ENCODE results near the gene MYADML2. TPM values are rescaled to one million over a fixed set of nuclear protein-coding genes. Genes with fewer than 3 reads are reported as not detected.
A peak's percentile ranks its signal among the peaks of the same experiment; 100 is the strongest.

The MYADML2 gene
- total and polyA plus RNA-seq, 8 donors = not detected

DNA sequence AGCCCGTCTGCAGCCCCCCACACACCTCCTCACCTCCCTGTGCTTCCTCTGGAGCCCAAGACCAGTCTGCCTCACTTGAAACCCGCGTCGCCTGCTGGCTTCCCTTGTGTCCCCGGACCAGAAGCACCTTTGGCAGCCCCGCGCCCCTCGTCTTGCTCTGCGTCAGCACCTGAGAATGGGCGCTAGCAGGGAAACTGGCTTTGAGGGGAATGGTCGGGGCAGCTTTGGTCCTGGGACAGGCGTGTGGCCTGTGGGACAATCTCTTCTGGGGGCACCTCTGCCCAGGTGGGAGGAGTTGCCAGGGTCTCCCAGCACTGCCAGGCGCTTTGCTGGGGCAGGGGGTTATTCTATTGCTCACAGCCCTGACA lies 15.9 kb downstream of the MYADML2 start:
- 57 to 70% (median 65%) methylated on average over 11 to 13 of the region's 13 CpGs for WGBS, 5 donors
- TF ChIP-seq, protein P1, sequence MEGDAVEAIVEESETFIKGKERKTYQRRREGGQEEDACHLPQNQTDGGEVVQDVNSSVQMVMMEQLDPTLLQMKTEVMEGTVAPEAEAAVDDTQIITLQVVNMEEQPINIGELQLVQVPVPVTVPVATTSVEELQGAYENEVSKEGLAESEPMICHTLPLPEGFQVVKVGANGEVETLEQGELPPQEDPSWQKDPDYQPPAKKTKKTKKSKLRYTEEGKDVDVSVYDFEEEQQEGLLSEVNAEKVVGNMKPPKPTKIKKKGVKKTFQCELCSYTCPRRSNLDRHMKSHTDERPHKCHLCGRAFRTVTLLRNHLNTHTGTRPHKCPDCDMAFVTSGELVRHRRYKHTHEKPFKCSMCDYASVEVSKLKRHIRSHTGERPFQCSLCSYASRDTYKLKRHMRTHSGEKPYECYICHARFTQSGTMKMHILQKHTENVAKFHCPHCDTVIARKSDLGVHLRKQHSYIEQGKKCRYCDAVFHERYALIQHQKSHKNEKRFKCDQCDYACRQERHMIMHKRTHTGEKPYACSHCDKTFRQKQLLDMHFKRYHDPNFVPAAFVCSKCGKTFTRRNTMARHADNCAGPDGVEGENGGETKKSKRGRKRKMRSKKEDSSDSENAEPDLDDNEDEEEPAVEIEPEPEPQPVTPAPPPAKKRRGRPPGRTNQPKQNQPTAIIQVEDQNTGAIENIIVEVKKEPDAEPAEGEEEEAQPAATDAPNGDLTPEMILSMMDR (IDR thresholded peaks at IDR 0.05) = no peak
- TF ChIP-seq EP300 (IDR thresholded peaks at IDR 0.05) (no peak), POLR2AphosphoS5 (IDR thresholded peaks at IDR 0.05) (no peak), POLR2A (IDR thresholded peaks at IDR 0.05) (no peak)
- H3K4me1 ChIP-seq = peaks cover 14 to 37% (median 25%) of the 10 kb centered on the region in 4 donors
- peaks cover 0 to 39% (median 6%) of the 10 kb centered on the region in 3 donors for H3K27me3 ChIP-seq
- DNase-seq = no peak
- intact Hi-C loops (cut with DNase I; ENCODE audit: low total_unique reads) = no loop called here
- H3K4me3 ChIP-seq = no peak overlapping the region
- H3K9me3 ChIP-seq = no peaks in the 10 kb centered on the region
- no peak overlapping the region for H3K27ac ChIP-seq
- peaks cover 0 to 8% (median 2%) of the 10 kb centered on the region in 4 donors for H3K36me3 ChIP-seq

DNA sequence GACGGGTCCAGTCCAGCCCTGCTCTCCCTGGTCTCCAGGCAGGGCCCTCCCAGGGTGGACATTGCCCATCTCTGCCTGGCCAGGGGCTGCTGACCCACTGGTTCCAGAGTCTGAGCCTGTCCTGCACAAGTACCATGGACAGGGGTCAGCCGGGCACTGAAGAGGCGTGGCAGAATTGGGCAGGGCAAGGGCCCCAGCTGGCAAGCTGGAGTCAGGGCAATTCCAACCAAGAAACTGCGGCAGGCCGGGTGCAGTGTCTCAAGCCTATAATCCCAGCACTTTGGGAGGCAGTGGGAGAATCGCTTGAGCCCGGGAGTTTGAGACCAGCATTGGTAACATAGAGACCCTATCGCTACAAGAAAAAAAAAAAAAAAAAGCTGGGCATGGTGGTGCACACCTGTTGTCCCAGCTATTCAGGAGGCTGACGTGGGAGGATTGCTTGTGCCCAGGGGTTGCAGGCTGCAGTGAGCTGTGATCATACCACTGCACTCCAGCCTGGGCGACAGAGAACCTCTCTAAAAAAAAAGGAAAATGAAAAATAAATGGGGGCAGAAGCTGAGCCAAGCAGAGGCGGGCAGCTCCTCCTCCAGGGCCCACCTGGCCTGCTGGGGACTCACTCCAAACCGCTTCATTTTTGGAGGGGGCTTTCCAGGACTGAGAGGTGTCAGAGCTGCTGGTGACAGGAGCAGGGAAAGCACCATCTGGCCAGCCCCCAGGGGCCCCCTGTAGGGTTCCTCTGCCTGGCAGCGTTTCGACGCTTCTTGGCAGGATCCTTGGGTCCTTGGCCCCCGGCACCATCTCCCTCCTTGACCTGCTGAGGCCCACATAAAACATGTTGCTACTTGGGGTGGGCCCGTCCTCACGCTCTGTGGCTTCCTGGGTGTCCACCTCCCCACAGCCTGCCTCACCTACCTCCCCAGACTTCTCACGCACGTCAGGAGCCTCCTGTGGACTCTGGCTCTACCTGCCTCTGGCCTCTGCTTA lies 16.6 kb downstream of the MYADML2 start:
- Histone ChIP-seq H3K9me3 (no peaks in the 10 kb centered on the region), H3K27ac (no peak overlapping the region), H3K4me3 (no peak overlapping the region), H3K4me1 (peaks cover 22 to 37% (median 27%) of the 10 kb centered on the region in 4 donors), H3K27me3 (peaks cover 0 to 39% (median 6%) of the 10 kb centered on the region in 3 donors), H3K36me3 (peaks cover 0 to 8% (median 2%) of the 10 kb centered on the region in 4 donors)
- WGBS, 5 donors = 55 to 73% (median 67%) methylated on average over 17 to 20 of the region's 20 CpGs
- no peak for DNase-seq
- intact Hi-C loops (cut with DNase I; ENCODE audit: low total_unique reads) = no loop called here
- TF ChIP-seq POLR2AphosphoS5 (IDR thresholded peaks at IDR 0.05) = no peak
- no peak for TF ChIP-seq EP300 (IDR thresholded peaks at IDR 0.05)
- TF ChIP-seq POLR2A (IDR thresholded peaks at IDR 0.05) = no peak
- TF ChIP-seq, protein P1 (IDR thresholded peaks at IDR 0.05) = no peak

DNA sequence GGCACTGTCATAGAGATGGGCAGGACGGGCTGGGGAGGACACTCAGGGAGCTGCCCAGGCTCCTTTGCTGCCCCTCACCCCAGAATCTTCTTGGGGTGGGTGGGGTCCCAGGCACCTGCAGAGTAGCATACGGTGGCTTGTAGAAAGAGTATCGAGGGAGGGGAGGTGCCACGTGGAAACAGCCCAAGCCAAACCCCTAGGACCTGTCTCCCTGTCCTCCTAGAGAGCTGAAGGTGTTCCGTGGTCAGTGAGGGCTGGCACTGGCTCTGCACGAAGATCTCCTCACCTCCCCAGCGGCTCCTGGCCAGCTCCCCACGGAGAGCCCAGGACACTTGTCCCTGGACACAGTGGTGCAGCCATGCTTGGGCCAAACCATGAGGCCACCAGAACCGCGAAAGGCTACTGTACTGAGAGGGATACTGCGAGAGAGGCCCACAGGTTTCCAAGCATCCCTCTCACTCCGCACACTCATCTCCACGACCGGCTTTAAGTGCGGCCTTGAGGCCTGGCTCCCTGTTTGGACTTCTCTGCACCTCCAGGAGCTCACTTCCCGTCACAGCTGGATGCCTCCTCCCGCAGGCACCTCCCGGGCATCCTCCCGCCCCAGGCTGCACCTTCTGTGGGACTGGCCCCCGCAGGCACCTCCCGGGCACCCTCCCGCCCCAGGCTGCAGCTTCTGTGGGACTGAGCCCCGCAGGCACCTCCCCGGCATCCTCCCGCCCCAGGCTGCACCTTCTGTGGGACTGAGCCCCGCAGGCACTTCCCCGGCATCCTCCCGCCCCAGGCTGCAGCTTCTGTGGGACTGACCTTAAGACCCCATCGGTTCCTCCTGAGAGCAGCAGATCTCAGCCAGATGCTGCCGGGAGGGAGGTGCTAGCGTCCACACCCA lies 17.5 kb downstream of the MYADML2 start:
- Histone ChIP-seq H3K4me3 (peak overlapping the region in 1 of 4 donors; percentile 95), H3K4me1 (peaks cover 31 to 39% (median 37%) of the 10 kb centered on the region in 4 donors), H3K27me3 (peaks cover 0 to 39% (median 6%) of the 10 kb centered on the region in 3 donors), H3K9me3 (no peaks in the 10 kb centered on the region), H3K27ac (no peak overlapping the region), H3K36me3 (peaks cover 0 to 5% (median 2%) of the 10 kb centered on the region in 4 donors)
- 88 to 92% (median 89%) methylated on average over 28 to 31 of the region's 31 CpGs for WGBS, 5 donors
- TF ChIP-seq EP300 (IDR thresholded peaks at IDR 0.05) (no peak), POLR2AphosphoS5 (IDR thresholded peaks at IDR 0.05) (no peak), POLR2A (IDR thresholded peaks at IDR 0.05) (no peak)
- TF ChIP-seq, protein P1 (IDR thresholded peaks at IDR 0.05) = no peak
- DNase-seq = no peak
- intact Hi-C loops (cut with DNase I; ENCODE audit: low total_unique reads) = no loop called here
